ENCODE measurements around the gene PTPRD.

PTPRD gene

GRCh38 chr9:9799287-9799686 lies 813.5 kb downstream of the PTPRD start:
- Histone ChIP-seq H3F3A (ENCODE audit: control insufficient read depth, insufficient read depth) (no peaks in the 10 kb centered on the region), H3K27ac (ENCODE audit: low read depth, low read length) (no peak overlapping the region), H3K36me3 (ENCODE audit: control insufficient read depth, low read length) (0 out of 2 replicates have a peak, but pooled peaks cover under 1% of the 10 kb centered on the region), H3K9me2 (replicated peaks; ENCODE audit: control insufficient read depth, low read length) (no peaks in the 10 kb centered on the region), H3K27me3 (ENCODE audit: control insufficient read depth, low read length) (no peaks in the 10 kb centered on the region), H3K9me3 (ENCODE audit: control insufficient read depth, insufficient read depth, low read length) (no peaks in the 10 kb centered on the region), H3K4me1 (ENCODE audit: control insufficient read depth, low read length) (peaks cover 7% of the 10 kb centered on the region), H3K4me2 (ENCODE audit: low read length) (no peak overlapping the region), H3K4me3 (ENCODE audit: low read length) (no peak overlapping the region), H3K79me2 (ENCODE audit: control insufficient read depth, low read length) (no peaks in the 10 kb centered on the region), H4K20me1 (ENCODE audit: control insufficient read depth, insufficient read depth, low read depth, low read length) (no peaks in the 10 kb centered on the region)
- TF ChIP-seq EZH2phosphoT487 (IDR thresholded peaks at IDR 0.05; ENCODE audit: borderline replicate concordance, low read length) (no peak), CTCF (IDR thresholded peaks at IDR 0.05; ENCODE audit: low read depth, low read length, poor library complexity, severe bottlenecking) (no peak)

GRCh38 chr9:9792144-9792857 lies 820.5 kb downstream of the PTPRD start:
- peaks cover 59% of the 10 kb centered on the region for H3K4me1 ChIP-seq (ENCODE audit: control insufficient read depth, low read length)
- no peaks in the 10 kb centered on the region for H3K27me3 ChIP-seq (ENCODE audit: control insufficient read depth, low read length)
- no peaks in the 10 kb centered on the region for H3K79me2 ChIP-seq (ENCODE audit: control insufficient read depth, low read length)
- peak overlapping the region; percentile 56 for H3K4me3 ChIP-seq (ENCODE audit: low read length)
- peak overlapping the region; percentile 77 for H3K4me2 ChIP-seq (ENCODE audit: low read length)
- H3K27ac ChIP-seq (ENCODE audit: low read depth, low read length): peak overlapping the region; percentile 91
- TF ChIP-seq CTCF (IDR thresholded peaks at IDR 0.05; ENCODE audit: low read depth, low read length, poor library complexity, severe bottlenecking): no peak
- no peak for TF ChIP-seq EZH2phosphoT487 (IDR thresholded peaks at IDR 0.05; ENCODE audit: borderline replicate concordance, low read length)
- H3K9me3 ChIP-seq (ENCODE audit: control insufficient read depth, insufficient read depth, low read length): 0 out of 2 replicates have a peak, but pooled peaks cover 5% of the 10 kb centered on the region
- H4K20me1 ChIP-seq (ENCODE audit: control insufficient read depth, insufficient read depth, low read depth, low read length): no peaks in the 10 kb centered on the region
- H3K36me3 ChIP-seq (ENCODE audit: control insufficient read depth, low read length): peaks cover 11% of the 10 kb centered on the region
- no peaks in the 10 kb centered on the region for H3K9me2 ChIP-seq (replicated peaks; ENCODE audit: control insufficient read depth, low read length)
- H3F3A ChIP-seq (ENCODE audit: control insufficient read depth, insufficient read depth): peaks cover 12% of the 10 kb centered on the region

GRCh38 chr9:9791611-9792010 lies 821.2 kb downstream of the PTPRD start:
- Histone ChIP-seq H3F3A (ENCODE audit: control insufficient read depth, insufficient read depth) (peaks cover 12% of the 10 kb centered on the region), H3K4me3 (ENCODE audit: low read length) (peak overlapping the region; percentile 56), H3K27me3 (ENCODE audit: control insufficient read depth, low read length) (no peaks in the 10 kb centered on the region), H3K27ac (ENCODE audit: low read depth, low read length) (peak overlapping the region; percentile 91), H3K4me1 (ENCODE audit: control insufficient read depth, low read length) (peaks cover 59% of the 10 kb centered on the region), H3K4me2 (ENCODE audit: low read length) (peak overlapping the region; percentile 77), H4K20me1 (ENCODE audit: control insufficient read depth, insufficient read depth, low read depth, low read length) (no peaks in the 10 kb centered on the region), H3K79me2 (ENCODE audit: control insufficient read depth, low read length) (no peaks in the 10 kb centered on the region), H3K9me2 (replicated peaks; ENCODE audit: control insufficient read depth, low read length) (no peaks in the 10 kb centered on the region), H3K9me3 (ENCODE audit: control insufficient read depth, insufficient read depth, low read length) (0 out of 2 replicates have a peak, but pooled peaks cover 5% of the 10 kb centered on the region), H3K36me3 (ENCODE audit: control insufficient read depth, low read length) (peaks cover 11% of the 10 kb centered on the region)
- TF ChIP-seq CTCF (IDR thresholded peaks at IDR 0.05; ENCODE audit: low read depth, low read length, poor library complexity, severe bottlenecking) (peak; percentile 59), EZH2phosphoT487 (IDR thresholded peaks at IDR 0.05; ENCODE audit: borderline replicate concordance, low read length) (no peak)

Data from DOHH2 (cell line).